ENCODE measurements around the gene RPL6.
"Not testable (repeated sequence)": the region's sequence is repeated elsewhere in the genome, so short reads cannot be mapped to it uniquely, and the experiment has no call there.

The RPL6 gene

DNA sequence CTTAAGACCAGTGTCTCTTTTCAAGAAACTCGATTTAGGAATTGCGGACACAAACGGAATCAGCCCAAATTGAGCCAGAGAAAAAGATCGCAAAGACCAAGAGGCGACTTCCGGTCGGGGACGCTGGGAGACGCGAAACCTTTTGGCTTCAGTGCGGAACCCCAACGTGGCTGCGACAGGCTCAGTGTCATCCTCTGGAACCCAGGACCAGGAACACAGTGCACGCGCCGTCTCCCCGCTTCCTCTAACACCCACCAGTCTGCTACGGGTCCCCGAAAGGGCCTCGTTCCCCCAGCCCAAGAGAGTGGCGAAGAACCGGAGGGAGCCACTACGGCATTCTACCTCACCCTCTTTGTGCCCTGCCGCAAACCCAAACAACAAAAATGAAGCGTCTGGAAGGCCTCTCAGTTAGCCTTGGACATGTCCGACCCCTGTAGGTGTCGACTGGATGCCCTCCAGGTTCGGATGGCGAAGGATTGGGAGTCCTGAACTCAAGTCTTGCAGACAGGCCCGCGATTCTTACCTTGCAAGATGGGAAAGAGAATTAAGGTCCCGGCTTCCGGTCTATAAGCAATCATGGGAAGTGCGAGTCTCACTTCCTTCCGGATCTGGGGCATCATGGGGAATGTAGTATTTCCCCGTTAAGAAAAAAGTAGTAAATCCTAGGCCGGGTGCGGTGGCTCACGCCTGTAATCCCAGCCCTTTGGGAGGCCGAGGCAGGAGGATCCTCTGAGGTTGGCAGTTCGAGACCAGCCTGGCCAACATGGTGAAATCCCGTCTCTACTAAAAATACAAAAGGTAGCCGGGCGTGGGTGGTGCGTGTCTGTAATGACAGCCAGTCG lies at the start of gene RPL6:
Gene RPL6 (minus strand): TSS at position 542 of the 842 bp plus-strand sequence. CDS start 949 bp downstream, outside the sequence.
- DNase-seq (ENCODE audit: insufficient read length, low spot score) (peak; percentile 92), FAIRE-seq (no peak)

DNA sequence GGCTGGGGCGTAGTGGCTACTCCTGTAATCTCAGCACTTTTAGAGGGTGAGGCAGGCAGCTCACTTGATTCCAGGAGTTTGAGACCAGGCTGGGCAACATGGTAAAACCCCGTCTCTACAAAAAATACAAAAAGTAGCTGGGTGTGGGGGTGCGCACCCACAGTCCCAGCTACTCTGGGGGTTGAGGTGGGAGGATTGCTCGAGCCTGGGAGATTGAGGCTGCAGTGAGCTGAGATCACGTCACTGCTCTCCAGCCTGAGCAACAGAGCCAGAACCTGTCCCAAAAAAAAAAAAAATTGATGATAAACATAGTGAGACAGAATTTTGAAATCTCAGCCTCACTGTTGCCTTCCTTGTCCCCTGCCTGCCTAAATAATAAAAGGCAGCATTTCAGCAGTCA lies 49.3 kb upstream of the RPL6 start:
- DNase-seq (ENCODE audit: insufficient read length, low spot score), result no peak
- no peak for FAIRE-seq

DNA sequence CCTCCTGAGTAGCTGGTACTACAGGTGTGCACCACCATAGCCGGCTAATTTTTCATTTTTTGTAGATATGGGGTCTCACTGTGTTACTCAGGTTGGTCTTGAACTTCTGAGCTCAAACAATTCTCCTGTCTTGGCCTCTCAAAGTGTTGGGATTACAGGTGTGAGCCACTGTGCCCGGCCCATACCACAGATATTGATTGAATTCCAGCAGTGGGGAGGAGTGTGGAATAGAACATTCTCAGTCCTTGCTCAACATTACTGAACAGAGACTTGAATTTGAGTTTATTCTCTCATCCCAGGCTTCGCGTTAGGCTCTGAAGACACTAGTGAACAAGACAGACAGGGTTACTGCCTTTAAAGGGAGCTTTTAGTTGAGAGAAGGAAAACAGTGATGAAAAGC lies 48.9 kb upstream of the RPL6 start:
- FAIRE-seq, result no peak
- no peak for DNase-seq (ENCODE audit: insufficient read length, low spot score)

DNA sequence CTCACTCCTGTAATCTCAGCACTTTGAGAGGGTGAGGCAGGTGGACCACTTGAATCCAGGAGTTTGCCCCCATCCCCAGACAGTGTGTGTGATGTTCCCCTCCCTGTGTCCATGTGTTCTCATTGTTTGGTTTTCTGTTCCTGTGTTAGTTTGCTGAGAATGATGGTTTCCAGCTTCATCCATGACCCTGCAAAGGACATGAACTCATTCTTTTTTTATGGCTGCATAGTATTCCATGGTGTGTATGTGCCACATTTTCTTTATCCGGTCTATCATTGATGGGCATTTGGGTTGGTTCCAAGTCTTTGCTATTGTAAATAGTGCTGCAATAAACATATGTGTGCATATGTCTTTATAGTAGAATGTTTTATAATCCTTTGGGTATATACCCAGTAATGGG lies 47.7 kb upstream of the RPL6 start:
- not testable (repeated sequence) for DNase-seq (ENCODE audit: insufficient read length, low spot score); FAIRE-seq

GRCh38 chr12:112456029-112456428 lies 46.6 kb upstream of the RPL6 start:
- DNase-seq (ENCODE audit: insufficient read length, low spot score) (no peak), FAIRE-seq (no peak)

- DNase-seq (ENCODE audit: insufficient read length, low spot score) (no peak), FAIRE-seq (no peak)
Observed at GRCh38 chr12:112450725-112451124, 41.3 kb upstream of the RPL6 start.

GRCh38 chr12:112448165-112448564 lies 38.8 kb upstream of the RPL6 start:
- not testable (repeated sequence) for DNase-seq (ENCODE audit: insufficient read length, low spot score); FAIRE-seq

- DNase-seq (ENCODE audit: insufficient read length, low spot score), result no peak
- FAIRE-seq, result no peak
Observed at GRCh38 chr12:112447106-112447505, 37.7 kb upstream of the RPL6 start.

GRCh38 chr12:112446008-112446725 lies 36.8 kb upstream of the RPL6 start:
- no peak for DNase-seq (ENCODE audit: insufficient read length, low spot score)
- FAIRE-seq, result no peak

- FAIRE-seq (no peak), DNase-seq (ENCODE audit: insufficient read length, low spot score) (no peak)
Observed at GRCh38 chr12:112443916-112444315, 34.5 kb upstream of the RPL6 start.

GRCh38 chr12:112440653-112441052 lies 31.2 kb upstream of the RPL6 start:
- not testable (repeated sequence) for DNase-seq (ENCODE audit: insufficient read length, low spot score); FAIRE-seq

- no peak for DNase-seq (ENCODE audit: insufficient read length, low spot score)
- FAIRE-seq, result no peak
Observed at GRCh38 chr12:112439769-112440168, 30.4 kb upstream of the RPL6 start.

DNA sequence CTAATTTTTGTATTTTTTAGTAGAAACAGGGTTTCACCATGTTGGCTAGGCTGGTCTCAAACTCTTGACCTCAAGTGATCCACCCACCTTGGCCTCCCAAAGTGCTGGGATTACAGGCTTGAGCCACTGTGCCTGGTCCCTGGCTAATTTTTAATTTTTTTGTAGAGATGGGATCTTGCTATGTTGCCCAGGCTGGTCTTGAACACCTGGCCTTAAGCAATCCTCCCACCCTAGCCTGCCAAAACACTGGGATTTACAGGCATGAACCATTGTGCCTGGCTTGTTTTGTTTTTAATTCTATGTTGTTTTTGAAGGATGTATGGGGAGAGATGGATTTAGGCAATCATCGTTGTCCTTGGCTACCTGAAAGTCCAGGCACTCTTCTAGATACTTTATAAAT lies 29.2 kb upstream of the RPL6 start:
- not testable (repeated sequence) for DNase-seq (ENCODE audit: insufficient read length, low spot score); FAIRE-seq

GRCh38 chr12:112433551-112433950 lies 24.1 kb upstream of the RPL6 start:
- no peak for FAIRE-seq
- no peak for DNase-seq (ENCODE audit: insufficient read length, low spot score)

DNA sequence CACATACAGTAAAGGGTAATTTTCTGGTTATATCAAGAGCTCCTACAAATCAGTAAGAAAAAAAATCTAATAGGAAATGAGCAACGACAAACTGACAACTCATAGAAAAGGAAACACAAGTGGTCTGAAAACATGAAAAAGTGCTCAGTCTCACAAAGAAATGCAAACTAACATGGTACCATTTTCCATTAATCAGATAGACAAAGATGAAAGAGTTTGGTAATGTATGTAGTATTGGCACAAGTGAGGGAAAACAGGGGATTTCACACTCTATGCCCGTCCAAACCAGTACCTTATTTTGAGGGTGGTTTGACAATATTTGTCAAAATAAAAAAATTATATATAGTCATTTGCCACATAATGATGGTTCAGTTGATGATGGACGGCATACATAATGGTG lies 22.6 kb upstream of the RPL6 start:
- FAIRE-seq (no peak), DNase-seq (ENCODE audit: insufficient read length, low spot score) (no peak)

GRCh38 chr12:112430929-112431328 lies 21.5 kb upstream of the RPL6 start:
- FAIRE-seq (no peak), DNase-seq (ENCODE audit: insufficient read length, low spot score) (no peak)

DNA sequence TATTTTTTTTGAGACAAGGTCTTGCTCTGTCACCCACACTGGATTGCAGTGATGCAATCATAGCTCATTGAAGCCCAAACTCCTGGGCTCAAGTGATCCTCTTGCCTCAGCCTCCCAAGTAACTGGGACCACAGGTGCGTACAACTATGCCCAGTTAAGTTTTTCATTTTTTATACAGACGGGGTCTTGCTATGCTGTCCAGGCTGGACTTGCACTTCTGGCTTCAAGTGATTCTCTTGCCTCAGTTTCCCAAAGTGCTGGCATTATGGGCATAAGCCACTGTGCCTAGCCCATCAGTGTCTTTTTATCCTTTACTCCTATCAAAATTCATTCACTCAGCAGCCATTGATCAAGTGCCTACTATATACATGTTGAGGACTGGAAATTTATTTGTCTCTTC lies 18.4 kb upstream of the RPL6 start:
- FAIRE-seq, result no peak
- DNase-seq (ENCODE audit: insufficient read length, low spot score), result no peak

DNA sequence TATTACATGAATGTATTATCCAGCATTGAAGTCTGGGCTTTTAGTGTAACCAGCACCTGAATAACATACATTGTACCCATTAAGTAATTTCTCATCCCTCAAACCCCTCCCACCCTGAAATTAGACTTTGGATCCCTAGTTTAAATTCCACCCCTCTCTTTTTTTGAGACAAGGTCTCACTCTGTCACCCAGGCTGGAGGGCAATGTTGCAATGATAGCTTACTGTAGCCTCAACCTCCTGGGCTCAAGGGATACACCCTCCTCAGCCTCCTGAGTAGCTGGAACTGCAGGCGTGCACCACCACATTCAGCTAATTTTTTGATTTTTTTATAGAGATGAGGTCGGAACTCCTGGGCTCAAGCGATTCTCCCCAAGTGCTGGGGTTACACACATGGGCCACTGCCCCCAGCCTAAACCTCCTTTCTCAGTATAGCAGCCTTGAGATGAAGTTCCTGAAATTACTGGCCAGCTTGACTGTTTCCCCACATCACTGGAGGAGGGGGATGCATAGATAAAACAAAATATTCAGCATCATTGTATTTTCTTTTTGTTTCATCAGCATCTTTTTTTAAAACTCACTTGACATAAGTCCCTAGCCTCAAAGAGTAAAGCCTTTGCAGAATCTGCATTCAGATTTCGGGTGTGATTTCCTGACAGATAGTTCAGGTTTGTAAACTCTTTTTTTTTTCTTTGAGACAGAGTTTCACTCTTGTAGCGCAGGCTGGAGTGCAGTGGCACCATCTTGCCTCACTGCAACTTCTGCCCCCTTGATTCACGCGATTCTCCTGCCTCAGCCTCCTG lies 16.4 kb upstream of the RPL6 start:
- FAIRE-seq (no peak), DNase-seq (ENCODE audit: insufficient read length, low spot score) (no peak)

DNA sequence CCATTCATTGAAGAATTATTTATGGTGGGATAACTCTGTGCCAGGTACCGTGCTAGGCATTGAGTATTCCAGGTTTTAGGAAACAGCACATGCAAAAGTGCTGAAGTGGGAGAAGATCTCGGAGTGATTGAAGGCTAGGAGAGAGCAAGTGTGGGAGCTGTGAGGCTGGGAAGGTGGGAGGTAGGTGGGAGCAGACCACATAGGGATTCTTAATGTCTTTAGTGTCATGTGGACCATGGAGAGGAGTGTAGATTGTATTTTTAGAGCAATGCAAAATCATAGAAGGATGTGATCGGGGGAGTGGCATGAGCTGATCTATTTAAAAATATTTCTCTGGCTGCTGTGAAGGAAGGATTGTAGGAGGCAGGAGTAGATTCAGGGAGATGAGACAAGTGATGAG lies 14.7 kb upstream of the RPL6 start:
- no peak for DNase-seq (ENCODE audit: insufficient read length, low spot score)
- FAIRE-seq, result no peak

DNA sequence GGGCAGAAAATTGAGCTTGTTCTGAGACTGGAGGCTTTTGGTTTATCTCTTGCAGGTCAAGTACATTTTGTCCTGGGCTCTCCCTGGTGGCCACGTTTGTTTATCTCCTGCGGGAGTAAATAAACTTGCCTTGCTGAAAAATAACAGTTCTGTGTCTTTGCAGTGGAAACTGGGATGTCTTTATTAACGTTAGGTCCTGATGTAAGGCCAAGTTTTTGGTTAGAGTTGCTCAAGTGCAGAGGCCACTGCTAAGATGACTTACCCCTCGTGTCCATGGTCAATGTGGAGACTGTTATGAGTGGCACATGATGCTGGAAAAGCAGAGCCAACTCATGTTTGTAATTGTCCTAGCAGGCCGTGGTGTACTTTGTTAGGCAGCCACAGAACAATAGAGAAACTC lies 13.1 kb upstream of the RPL6 start:
- DNase-seq (ENCODE audit: insufficient read length, low spot score) (no peak), FAIRE-seq (no peak)

DNA sequence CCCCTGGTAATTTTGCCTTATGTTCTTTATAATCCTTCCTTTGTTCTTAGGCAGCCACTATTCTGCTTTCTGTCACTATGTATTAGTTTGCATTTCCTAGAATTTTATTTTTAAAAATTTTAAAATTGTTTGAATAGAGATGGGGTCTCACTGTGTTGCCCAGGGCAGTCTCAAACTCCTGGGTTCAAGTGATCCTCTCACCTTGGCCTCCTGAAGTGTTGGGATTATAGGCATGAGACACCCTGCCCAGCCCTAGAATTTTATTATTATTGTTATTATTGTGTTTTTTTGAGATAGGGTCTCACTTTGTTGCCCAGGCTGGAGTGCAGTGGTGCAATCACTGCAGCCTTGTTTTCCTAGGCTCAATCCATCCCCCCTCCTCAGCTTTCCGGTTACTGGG lies 12.0 kb upstream of the RPL6 start:
- FAIRE-seq (no peak), DNase-seq (ENCODE audit: insufficient read length, low spot score) (no peak)
